Measurements from ENCODE around the gene GSPT1.
"Not testable (repeated sequence)": the region's sequence is repeated elsewhere in the genome, so short reads cannot be mapped to it uniquely, and the experiment has no call there.

DNA sequence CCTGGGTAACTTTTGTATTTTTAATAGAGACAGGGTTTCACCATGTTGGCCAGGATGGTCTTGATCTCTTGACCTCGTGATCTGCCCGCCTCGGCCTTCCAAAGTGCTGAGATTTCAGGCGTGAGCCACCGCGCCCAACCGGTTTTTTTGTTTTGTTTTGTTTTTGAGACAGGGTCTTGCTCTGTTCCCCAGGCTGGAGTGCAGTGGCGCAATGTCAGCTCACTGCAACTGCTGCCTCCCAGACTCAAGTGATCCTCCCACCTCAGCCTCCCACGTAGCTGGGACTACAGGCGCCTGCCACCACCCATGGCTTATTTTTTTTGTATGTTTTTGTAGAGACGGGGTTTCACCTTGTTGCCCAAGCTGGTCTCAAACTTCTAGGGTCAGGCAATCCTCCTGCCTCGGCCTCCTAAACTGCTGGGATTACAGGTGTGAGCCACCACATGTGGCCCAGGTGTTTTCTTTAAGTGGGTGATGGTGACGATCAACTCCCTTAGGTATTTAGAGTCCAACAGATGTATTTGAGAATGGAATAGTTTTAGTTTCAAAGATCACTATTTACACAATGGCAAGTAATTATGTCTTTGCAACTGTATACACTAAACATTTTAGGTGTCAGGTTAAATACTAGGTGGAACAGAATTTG lies 90.1 kb downstream of the GSPT1 start:
- TF ChIP-seq, protein P1, sequence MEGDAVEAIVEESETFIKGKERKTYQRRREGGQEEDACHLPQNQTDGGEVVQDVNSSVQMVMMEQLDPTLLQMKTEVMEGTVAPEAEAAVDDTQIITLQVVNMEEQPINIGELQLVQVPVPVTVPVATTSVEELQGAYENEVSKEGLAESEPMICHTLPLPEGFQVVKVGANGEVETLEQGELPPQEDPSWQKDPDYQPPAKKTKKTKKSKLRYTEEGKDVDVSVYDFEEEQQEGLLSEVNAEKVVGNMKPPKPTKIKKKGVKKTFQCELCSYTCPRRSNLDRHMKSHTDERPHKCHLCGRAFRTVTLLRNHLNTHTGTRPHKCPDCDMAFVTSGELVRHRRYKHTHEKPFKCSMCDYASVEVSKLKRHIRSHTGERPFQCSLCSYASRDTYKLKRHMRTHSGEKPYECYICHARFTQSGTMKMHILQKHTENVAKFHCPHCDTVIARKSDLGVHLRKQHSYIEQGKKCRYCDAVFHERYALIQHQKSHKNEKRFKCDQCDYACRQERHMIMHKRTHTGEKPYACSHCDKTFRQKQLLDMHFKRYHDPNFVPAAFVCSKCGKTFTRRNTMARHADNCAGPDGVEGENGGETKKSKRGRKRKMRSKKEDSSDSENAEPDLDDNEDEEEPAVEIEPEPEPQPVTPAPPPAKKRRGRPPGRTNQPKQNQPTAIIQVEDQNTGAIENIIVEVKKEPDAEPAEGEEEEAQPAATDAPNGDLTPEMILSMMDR (IDR thresholded peaks at IDR 0.05; ENCODE audit: insufficient read depth, low read length) = not testable (repeated sequence)
- TF ChIP-seq, protein P2, sequence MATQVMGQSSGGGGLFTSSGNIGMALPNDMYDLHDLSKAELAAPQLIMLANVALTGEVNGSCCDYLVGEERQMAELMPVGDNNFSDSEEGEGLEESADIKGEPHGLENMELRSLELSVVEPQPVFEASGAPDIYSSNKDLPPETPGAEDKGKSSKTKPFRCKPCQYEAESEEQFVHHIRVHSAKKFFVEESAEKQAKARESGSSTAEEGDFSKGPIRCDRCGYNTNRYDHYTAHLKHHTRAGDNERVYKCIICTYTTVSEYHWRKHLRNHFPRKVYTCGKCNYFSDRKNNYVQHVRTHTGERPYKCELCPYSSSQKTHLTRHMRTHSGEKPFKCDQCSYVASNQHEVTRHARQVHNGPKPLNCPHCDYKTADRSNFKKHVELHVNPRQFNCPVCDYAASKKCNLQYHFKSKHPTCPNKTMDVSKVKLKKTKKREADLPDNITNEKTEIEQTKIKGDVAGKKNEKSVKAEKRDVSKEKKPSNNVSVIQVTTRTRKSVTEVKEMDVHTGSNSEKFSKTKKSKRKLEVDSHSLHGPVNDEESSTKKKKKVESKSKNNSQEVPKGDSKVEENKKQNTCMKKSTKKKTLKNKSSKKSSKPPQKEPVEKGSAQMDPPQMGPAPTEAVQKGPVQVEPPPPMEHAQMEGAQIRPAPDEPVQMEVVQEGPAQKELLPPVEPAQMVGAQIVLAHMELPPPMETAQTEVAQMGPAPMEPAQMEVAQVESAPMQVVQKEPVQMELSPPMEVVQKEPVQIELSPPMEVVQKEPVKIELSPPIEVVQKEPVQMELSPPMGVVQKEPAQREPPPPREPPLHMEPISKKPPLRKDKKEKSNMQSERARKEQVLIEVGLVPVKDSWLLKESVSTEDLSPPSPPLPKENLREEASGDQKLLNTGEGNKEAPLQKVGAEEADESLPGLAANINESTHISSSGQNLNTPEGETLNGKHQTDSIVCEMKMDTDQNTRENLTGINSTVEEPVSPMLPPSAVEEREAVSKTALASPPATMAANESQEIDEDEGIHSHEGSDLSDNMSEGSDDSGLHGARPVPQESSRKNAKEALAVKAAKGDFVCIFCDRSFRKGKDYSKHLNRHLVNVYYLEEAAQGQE (IDR thresholded peaks at IDR 0.05; ENCODE audit: insufficient replicate concordance, low read depth) = not testable (repeated sequence)
- TF ChIP-seq POLR2AphosphoS5 (IDR thresholded peaks at IDR 0.05; ENCODE audit: low read depth) = not testable (repeated sequence)
